Uterus (tissue), 4 donors: Measurements from ENCODE around the gene HOXB8. TPM values are rescaled to one million over a fixed set of nuclear protein-coding genes. Genes with fewer than 3 reads are reported as not detected.

Experiments used
- DNase-seq, 2 donors: peaks; one replicate each; pipeline ENCODE4 v3.0.0-alpha.2; 2019 to 2020
- H3K27ac ChIP-seq, 2 donors: fragments of 200-600 bp; sonication (generic); 1 replicate in 1 of 2; 2 replicates in 1 of 2; pipeline ENCODE4 v1.5.1; 2016 to 2018
- H3K27me3 ChIP-seq, 2 donors: fragments of 200-600 bp; sonication (generic); one replicate each; pipeline ENCODE4 v1.5.1; 2018 to 2019; ENCODE audit warnings: control low read depth in 1 of 2
- H3K36me3 ChIP-seq, 2 donors: fragments of 200-600 bp; sonication (generic); one replicate each; pipeline ENCODE4 v1.5.1; 2019; ENCODE audit warnings: control low read depth in 1 of 2
- H3K4me1 ChIP-seq, 2 donors: fragments of 200-600 bp; sonication (generic); one replicate each; pipeline ENCODE4 v1.5.1; 2018 to 2019; ENCODE audit warnings: control low read depth in 1 of 2
- H3K4me3 ChIP-seq, 2 donors: fragments of 200-600 bp; sonication (generic); 1 replicate in 1 of 2; 2 replicates in 1 of 2; pipeline ENCODE4 v1.5.1; 2018 to 2019; ENCODE audit warnings: mild to moderate bottlenecking in 1 of 2
- H3K9me3 ChIP-seq, 2 donors: fragments of 200-600 bp; sonication (generic); one replicate each; pipeline ENCODE4 v1.5.1; 2019; ENCODE audit warnings: control low read depth in 1 of 2
- POLR2A ChIP-seq, 2 donors: fragments of 450-650 bp; IDR thresholded peaks; one replicate each; pipeline ENCODE4 v1.6.1; 2016; ENCODE audit warnings: antibody characterized with exemption in 2 of 2, mild to moderate bottlenecking in 1 of 2, moderate library complexity in 1 of 2
- intact Hi-C: fragments of 100-400 bp; cut with DNase I; formaldehyde crosslinking; loops from one replicate; pipeline ENCODE4 v1.15.1; 2023; ENCODE audit warnings: low total_unique reads
- total RNA-seq, 4 donors: library from RNA; depleted of rRNA in 3 of 4; stranded (reverse); fragments of >200 nt in 3 of 4; gene quantifications; one replicate each; pipeline versions ENCODE4 v1.1.0 to v1.2.4, GENCODE V29; 2014 to 2023
- TF ChIP-seq, protein P1 (sequence below), 4 experiments: fragments of 200-600 bp in 2 of 4; fragments of 450-650 bp in 2 of 4; sonication (generic) in 2 of 4; IDR thresholded peaks; one replicate each; pipeline ENCODE4 v1.5.1; 2016 to 2019; ENCODE audit warnings: antibody characterized with exemption in 4 of 4, mild to moderate bottlenecking in 2 of 4, moderate library complexity in 1 of 4
- donor health status: DM: yes; HTN: yes; CAD: no.

The HOXB8 gene
- total RNA-seq, 4 donors from 2014 or later: 0.29 to 9.5 (median 1.9) TPM; not detected in 1

DNA sequence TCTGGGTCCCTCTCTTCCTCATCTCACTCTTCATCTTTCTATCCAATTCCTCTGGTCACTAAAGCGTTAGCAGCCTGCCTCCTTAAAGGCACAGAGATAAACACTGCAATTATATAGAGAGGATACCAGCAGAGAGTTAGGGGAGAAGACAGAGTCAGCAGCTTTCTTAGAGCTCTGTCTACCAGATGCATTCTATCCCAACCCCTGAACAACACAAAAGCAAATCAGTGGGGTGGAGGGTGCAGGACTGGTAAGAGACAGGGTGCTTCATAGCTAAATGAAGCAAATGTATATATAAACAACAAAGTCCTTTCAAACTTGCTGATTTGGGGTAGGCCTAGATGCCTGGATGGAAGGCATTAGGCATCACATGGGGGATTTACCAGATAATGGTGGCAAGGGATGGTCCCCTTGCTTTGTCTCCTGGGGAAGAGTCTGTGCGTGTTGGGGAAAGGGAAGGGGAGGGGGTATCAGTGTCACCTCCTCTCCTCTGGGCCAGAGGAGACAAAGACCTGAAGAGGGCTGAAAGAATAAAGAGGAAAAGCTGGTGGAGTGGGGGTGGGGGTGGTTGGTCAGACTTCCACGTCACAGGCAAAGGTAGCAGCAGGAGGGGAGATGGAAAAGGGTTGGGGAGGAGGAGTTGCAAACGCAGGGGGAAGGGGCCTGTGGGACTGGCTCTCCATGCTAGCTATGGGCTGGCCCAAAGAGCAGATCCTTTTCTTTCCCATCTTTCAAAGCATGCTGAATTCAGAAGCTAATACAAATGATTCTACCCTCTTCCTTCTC lies 49.0 kb downstream of the HOXB8 start:
- Histone ChIP-seq H3K27ac (no peak overlapping the region), H3K4me3 (no peak overlapping the region), H3K9me3 (no peaks in the 10 kb centered on the region), H3K27me3 (peaks cover 0 to 19% of the 10 kb centered on the region in 2 donors), H3K4me1 (peaks cover 0 to 5% of the 10 kb centered on the region in 2 donors), H3K36me3 (no peaks in the 10 kb centered on the region)
- no peak for TF ChIP-seq POLR2A (IDR thresholded peaks at IDR 0.05)
- TF ChIP-seq, protein P1, sequence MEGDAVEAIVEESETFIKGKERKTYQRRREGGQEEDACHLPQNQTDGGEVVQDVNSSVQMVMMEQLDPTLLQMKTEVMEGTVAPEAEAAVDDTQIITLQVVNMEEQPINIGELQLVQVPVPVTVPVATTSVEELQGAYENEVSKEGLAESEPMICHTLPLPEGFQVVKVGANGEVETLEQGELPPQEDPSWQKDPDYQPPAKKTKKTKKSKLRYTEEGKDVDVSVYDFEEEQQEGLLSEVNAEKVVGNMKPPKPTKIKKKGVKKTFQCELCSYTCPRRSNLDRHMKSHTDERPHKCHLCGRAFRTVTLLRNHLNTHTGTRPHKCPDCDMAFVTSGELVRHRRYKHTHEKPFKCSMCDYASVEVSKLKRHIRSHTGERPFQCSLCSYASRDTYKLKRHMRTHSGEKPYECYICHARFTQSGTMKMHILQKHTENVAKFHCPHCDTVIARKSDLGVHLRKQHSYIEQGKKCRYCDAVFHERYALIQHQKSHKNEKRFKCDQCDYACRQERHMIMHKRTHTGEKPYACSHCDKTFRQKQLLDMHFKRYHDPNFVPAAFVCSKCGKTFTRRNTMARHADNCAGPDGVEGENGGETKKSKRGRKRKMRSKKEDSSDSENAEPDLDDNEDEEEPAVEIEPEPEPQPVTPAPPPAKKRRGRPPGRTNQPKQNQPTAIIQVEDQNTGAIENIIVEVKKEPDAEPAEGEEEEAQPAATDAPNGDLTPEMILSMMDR (IDR thresholded peaks at IDR 0.05): no peak
- no peak for DNase-seq
- intact Hi-C loops: no loop called here

DNA sequence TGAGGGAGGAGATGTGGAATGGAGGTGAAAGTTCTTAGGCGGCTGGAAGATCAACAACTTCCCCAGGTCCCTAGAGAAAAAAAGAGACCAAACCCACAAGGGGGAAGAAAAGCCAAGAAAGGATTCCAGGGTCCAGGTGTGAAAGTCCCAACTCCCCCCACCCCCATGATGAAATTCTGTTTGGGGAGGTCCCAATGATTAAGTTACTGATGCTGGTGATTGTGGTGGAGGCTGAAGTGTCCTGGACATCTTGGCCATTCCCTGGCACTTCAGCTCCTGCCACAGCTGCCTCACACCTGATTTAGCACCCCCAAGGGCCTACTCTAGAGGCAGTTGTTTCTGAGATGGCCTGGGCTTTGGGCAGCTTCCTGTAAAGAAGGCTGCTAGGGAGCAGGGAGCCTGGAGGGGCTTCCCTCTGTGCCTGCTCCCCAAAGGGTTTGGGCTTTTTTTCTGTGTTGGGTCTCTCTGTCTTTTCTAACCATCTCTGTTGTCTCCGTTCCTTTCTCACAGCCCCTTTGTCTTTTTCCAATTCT lies 50.0 kb downstream of the HOXB8 start:
- intact Hi-C loops: no loop called here
- Histone ChIP-seq H3K4me1 (peaks cover 0 to 5% of the 10 kb centered on the region in 2 donors), H3K27ac (peak overlapping the region in 1 of 2 donors; percentile 38), H3K9me3 (no peaks in the 10 kb centered on the region), H3K36me3 (no peaks in the 10 kb centered on the region), H3K4me3 (no peak overlapping the region), H3K27me3 (peaks cover 0 to 19% of the 10 kb centered on the region in 2 donors)
- no peak for TF ChIP-seq POLR2A (IDR thresholded peaks at IDR 0.05)
- TF ChIP-seq, protein P1 (IDR thresholded peaks at IDR 0.05): no peak
- DNase-seq: no peak

DNA sequence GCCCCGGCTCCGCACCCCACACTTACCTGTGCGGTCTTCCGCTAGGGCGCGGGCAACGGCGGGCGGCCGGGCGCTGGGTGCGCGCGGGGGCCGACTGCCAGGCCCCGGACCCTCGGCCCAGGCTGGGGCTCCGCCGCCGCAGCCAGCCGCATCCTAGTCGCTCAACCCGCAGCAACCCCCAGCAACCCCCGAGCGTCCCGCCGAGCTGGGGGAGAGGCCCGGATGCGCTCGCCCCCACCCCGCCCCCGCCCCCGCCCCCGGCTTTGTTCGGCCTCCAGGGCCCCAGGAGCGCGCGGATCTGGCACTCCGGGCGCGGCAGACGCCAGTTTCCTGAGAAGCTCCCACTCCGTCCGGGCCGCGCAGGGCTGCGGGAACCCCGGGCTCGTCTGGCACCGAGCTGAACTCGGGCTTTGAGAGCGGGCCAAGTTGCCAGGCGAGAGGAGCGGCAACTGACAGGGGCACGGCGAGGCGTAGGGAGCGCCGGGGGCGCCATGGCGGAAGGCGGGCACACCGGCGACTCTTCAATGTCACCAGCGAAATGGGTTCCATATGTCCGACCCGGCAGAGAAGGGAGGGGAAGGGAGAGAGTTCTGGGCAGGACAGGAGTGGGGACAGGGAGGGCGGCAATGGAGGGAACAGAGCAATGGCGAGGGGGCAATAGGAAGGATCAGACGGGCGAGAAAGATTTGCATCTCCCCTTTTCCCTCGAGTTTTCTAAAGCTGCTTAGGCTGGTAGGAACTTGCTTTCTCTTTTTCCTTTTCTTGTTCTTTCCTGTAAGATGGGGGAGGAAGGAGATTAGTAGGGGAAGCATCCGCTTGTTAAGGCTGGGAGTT lies 50.7 kb downstream of the HOXB8 start:
- peaks cover 0 to 5% of the 10 kb centered on the region in 2 donors for H3K4me1 ChIP-seq

DNA sequence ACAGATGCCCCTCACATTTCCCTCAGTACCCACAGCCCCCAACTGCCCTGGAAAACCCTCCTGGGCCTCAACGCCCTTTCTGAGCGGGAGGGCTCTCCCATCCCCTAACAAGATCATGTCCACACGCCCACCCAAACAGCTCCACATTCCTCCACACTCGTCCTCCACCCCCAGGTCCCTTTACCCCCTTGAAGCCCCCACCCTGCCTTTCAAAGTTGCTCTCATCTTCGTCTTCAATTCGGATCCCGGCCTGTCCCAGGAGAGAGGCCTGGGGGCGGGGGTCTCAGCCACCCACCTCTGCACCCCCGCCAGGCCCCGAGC lies 51.3 kb downstream of the HOXB8 start:
- H3K4me3 ChIP-seq: peak overlapping the region in 1 of 2 donors; percentile 33
- no peaks in the 10 kb centered on the region for H3K9me3 ChIP-seq
- no peaks in the 10 kb centered on the region for H3K36me3 ChIP-seq
- peaks cover 0 to 5% of the 10 kb centered on the region in 2 donors for H3K4me1 ChIP-seq
- TF ChIP-seq, protein P1 (IDR thresholded peaks at IDR 0.05): no peak
- TF ChIP-seq POLR2A (IDR thresholded peaks at IDR 0.05): no peak
- H3K27ac ChIP-seq: peak overlapping the region; percentile 8 to 38
- peaks cover 0 to 13% of the 10 kb centered on the region in 2 donors for H3K27me3 ChIP-seq
- intact Hi-C loops: no loop called here
- DNase-seq: no peak

More for the DNA sequence above, 50.7 kb downstream of the HOXB8 start:
- TF ChIP-seq, protein P1 (IDR thresholded peaks at IDR 0.05): no peak
- no peak for TF ChIP-seq POLR2A (IDR thresholded peaks at IDR 0.05)
- H3K36me3 ChIP-seq: no peaks in the 10 kb centered on the region
- peak overlapping the region; percentile 8 to 38 for H3K27ac ChIP-seq
- H3K4me3 ChIP-seq: peak overlapping the region; percentile 5 to 33
- H3K9me3 ChIP-seq: no peaks in the 10 kb centered on the region
- H3K27me3 ChIP-seq: peaks cover 0 to 19% of the 10 kb centered on the region in 2 donors
- intact Hi-C loops: no loop called here
- no peak for DNase-seq
